CD1c-positive myeloid dendritic cell (primary cell): Measurements from ENCODE around the gene TMED3.
A peak's percentile ranks its signal among the peaks of the same experiment; 100 is the strongest.
"Not testable (repeated sequence)": the region's sequence is repeated elsewhere in the genome, so short reads cannot be mapped to it uniquely, and the experiment has no call there.

Experiments used
- DNase-seq: peaks from one replicate; pipeline ENCODE4 v3.0.0-alpha.2; 2016; ENCODE audit errors: extremely low spot score

TMED3 gene

DNA sequence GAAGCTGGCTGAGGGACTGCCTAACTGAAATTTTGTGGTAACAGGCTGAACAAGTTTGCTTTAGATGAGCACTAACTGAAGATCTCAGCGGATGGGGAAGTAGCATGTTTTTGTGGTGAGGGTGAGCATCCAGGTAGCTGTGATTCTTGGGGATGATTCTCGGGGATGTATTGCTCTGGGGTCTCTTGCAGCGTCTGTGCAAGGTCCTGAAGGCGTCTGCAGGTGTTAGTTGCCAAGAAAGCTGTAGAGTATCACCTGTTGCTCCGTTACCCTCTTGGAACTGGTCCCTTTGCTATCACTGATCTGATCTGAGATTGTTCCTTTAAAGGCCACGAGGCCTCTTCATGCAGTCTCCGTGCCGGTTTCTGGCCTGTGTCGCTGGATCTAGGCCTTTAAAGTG lies 6.0 kb downstream of the TMED3 start:
- no peak for DNase-seq

GRCh38 chr15:79319973-79320372 lies 9.1 kb downstream of the TMED3 start:
- DNase-seq, result not testable (repeated sequence)

DNA sequence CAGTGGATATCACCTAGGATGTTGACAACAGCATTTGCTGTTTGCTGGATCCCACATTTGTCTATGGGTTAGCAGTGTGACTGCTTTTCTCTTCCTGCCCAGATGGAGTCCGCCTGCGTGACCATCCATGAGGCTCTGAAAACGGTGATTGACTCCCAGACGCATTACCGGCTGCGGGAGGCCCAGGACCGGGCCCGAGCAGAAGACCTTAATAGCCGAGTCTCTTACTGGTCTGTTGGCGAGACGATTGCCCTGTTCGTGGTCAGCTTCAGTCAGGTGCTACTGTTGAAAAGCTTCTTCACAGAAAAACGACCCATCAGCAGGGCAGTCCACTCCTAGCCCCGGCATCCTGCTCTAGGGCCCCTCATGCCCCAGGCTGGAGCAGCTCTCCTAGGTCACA lies 11.0 kb downstream of the TMED3 start:
- DNase-seq, result no peak

GRCh38 chr15:79322306-79322705 lies 11.4 kb downstream of the TMED3 start:
- no peak for DNase-seq

- DNase-seq, result no peak
These were observed 12.0 kb downstream of the TMED3 start for GRCh38 chr15:79322945-79323344.

DNA sequence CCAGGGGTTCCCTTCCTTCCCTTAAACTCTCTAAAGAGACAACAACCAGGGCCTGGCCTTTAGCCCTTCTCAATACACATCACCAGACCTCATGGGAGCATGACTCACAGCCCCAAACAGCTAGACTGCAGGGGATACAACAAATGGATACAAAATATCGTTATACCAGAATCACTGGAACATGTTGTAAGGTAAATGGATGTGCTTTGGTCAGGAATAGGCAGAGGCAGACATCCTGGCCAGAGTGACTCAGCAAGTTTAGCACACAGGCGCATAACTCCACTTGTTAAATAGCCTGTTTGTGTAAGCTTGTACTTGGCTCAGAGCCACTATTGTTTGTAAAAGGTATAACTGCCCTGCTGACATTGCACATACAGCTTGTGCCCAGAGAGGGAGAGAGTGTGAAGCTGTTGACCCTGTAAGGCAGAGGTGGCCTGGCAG lies 18.3 kb downstream of the TMED3 start:
- DNase-seq, result peak; percentile 1

DNA sequence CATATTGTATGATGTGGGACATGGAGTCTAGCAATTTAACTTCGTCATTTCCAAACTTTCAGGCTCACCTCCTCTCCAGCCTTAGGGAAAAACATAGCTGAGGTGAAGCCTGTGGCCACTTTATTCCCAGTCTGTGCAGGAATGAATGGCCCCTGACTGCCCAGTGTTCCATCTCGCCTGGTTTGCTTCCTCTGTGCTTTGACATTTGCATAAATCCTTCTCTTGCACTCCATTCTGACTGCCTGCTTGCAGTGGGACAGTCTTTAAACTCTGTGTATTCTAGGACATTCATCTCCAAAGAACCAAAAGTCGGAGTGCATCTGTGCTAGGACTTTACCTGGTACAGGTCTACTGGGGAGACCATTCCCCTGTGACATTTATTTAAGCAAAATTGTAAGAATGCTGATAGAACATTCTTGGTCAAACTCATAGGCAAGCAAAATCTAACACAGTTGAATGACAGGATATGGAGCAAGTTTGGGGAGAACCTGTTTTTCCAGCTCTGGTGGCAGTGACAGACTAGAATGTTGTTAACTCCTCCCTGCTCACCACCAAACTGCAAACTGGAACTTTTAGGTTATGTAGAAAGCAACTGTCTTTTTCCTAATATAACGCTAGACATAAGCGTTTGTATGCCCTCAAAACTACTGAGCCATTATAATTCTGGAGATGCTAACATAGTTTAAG lies 22.1 kb downstream of the TMED3 start:
- DNase-seq, result no peak

DNA sequence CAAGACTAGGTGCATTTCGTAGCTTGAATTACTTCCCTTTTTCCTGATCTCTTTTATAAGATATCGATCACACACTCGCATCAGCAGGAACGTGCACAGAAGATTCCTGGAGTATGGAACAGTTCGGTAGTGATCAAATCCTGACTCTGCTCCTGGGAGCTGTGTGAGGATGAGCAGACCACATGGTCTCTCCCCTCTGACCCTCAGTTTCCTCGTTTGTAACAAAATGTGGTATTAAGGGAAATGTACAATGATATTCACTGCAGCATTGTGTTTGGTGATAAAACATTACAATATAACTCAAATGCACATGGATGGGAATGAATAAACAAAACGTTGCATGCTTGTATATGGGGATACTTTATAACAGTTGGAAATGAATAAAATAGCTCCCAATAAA lies 26.7 kb downstream of the TMED3 start:
- DNase-seq, result no peak

GRCh38 chr15:79339588-79340314 lies 28.8 kb downstream of the TMED3 start:
- peak; percentile 53 for DNase-seq

GRCh38 chr15:79340315-79340602 lies 29.3 kb downstream of the TMED3 start:
- DNase-seq, result no peak

GRCh38 chr15:79341396-79341795 lies 30.5 kb downstream of the TMED3 start:
- no peak for DNase-seq

DNA sequence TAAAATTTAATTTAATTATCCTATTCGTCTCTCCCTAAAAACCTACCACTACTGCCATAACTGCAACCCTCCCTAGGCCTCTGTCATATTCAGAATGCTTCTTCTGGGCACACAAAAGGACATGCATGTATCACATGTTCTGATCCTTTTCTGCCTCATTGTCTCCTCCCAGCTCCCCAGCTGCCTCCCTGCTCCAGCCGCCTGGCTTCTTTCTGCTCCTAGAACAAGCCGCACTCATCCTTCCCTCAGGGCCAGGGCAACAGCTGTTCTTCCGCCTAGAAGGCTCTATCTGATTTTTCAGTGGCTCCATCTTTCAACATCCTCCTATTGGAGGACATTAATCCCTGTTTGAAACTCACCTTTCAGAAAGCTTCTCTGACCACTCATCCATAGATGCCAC lies 38.6 kb downstream of the TMED3 start:
- DNase-seq, result no peak

DNA sequence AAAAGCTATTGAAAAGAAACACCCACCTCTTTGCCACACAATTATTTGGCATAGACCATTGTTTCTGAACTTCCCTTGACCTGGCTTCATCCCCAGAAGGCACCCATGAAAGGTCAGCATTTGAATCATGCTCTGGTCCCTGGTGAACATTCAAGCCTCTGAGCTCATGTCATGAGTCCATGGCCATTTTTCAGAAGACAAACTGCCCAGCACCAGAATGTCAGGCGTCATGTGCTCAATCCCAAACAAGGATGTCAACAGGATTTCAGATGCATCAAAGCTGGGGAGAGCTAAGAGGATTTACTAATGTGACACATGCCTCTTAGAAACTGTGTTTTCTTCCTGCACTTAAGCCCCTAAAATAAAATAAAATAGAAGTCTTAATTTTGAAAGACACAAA lies 41.3 kb downstream of the TMED3 start:
- DNase-seq, result no peak

DNA sequence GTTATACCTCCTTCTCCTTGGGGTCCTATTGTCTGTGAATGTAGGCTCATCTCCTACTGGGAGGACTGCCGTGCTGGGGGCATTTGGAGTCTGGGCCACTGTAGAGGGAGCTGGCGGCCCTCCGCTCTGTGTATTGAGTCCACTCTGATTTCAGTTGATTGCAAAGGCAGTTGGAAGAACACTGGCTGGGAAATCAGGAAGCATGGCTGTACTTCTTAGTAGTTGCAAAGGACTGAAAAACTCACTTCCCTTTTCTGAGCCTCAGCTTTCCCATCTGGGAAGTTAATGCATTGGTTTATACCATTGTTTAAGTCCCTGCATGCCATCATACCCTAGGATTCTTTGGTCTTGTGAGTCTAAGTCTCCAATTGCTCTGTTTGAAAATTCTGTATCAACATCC lies 46.7 kb downstream of the TMED3 start:
- peak; percentile 51 for DNase-seq

- no peak for DNase-seq
These were observed 47.2 kb downstream of the TMED3 start for GRCh38 chr15:79358069-79358468.

DNA sequence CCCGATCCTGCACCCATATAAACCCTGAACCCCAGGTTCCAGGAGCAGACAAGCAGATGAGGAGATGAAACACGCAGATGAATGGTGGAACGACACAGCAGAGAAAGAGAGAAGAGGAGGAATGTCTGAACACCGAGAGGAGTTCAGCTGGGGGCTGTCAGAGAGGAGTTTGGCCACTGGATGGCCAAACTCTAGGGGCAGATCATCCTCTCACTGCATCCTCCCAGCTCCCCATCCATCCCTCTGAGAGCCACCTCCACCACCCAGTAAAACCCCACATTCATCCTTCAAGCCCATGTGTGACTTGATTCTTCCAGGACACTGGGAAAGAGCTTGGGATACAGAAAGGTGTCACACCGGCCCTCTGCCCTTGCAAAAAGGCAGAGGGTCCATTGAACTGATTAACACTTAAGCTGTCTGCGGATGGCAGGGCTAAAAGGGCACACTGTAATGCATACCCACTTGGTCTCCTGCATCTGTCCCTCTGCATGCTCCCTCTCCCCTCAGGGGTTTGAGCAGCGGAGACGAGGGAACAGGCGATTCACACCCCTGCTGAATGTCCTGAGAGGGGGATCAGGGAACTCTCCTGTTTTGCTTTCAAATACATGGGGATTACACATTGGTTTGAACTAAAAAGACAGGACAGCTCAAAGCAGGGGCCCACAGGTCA lies 53.8 kb downstream of the TMED3 start:
- DNase-seq, result no peak

DNA sequence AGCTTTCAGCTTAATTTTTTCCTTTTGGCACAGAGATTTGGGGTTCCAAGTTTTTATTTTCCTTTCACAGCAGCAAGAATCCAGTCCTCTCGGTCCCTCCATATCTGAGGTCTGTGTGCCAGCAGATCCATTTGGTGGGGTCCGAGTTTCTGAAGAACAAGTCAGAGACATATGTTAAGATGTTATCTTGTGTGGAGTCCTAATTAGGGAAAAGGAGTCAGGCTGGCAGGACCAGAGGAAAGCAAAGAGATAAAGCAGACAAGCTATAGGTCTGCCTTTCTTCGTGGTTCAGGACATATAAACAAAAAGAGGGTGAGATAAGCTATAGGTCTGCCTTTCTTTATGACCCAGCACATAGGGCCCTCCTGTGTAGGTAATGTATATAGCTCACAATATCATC lies 54.9 kb downstream of the TMED3 start:
- no peak for DNase-seq

GRCh38 chr15:79366691-79367090 lies 55.8 kb downstream of the TMED3 start:
- no peak for DNase-seq

GRCh38 chr15:79370716-79371115 lies 59.8 kb downstream of the TMED3 start:
- no peak for DNase-seq

DNA sequence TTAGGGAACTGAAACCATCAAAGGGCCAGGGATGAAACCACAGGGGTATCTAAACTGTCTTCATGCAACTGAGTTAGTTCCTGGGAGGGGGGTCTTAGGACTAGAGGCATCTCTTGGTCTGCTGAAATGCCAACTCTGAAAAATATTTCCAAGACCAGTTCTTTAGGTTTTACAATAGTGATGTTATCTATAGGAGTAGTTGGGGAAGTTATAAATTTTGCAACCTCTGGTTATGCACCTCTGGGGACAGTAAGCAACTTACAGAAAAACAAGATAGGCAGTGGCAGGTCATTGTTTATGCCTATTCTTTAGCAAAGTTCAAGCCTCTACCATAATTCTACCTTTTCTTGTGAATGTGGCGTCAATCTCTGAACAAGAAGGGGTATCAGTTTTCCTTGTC lies 60.7 kb downstream of the TMED3 start:
- no peak for DNase-seq

GRCh38 chr15:79372428-79372827 lies 61.5 kb downstream of the TMED3 start:
- no peak for DNase-seq
